ACHN (cell line): ENCODE results near the gene ZNF221.
A peak's percentile ranks its signal among the peaks of the same experiment; 100 is the strongest.

Source experiments
- DNase-seq: peaks from one replicate; pipeline ENCODE4 v3.0.0-alpha.2; 2015
- in situ Hi-C: cut with HindIII; loops from 2 replicates; pipeline ENCODE4 v1.10.0; 2017; ENCODE audit warnings: low sequenced_read_pairs, low pct_ligation_motif_present, low pct_unique_long_range_greater_than_20kb

The ZNF221 gene

DNA sequence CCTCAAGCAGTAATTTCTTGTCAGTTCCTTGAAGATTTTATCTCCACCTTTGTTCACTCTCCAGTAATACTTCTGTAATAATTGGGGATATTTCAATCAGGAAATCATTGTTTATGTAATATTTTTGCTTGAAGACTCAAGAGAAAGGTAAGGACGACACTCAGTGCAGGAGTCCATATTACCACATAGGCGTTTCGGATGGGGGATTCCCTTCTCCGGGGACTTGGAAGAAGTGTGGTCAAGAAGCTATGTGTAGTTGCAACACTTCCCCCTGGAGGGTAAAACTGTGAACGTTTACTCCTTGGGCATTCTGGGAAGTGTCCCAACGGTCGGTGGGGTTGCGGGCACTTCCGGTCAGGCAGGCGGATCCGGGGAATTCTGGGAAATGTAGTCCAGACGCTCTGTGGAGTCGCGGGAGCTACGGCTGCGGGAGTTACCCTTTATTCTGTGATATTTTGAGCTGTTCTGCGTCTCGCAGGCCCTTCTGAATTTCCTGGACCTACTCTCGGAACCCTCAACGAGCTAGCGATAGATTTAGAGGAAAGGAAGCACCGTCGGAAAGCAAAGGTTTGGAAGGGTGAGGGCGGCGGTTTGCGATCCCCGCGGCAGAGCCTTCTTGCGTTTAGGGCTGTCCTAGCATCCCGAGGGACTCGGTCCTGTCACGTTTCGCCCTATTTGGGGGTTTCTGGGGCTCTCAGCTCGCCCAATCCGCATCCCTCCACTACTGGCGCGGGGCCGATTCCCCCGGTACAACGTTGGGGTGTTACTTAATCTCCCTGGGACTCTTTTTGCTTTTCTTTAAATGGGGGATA is at the start of gene ZNF221:
TSS of gene ZNF221 (plus strand) at position 395 of the 812 bp plus-strand sequence. CDS start 11,499 bp downstream, outside the sequence.
- in situ Hi-C loops = no loop called here

DNA sequence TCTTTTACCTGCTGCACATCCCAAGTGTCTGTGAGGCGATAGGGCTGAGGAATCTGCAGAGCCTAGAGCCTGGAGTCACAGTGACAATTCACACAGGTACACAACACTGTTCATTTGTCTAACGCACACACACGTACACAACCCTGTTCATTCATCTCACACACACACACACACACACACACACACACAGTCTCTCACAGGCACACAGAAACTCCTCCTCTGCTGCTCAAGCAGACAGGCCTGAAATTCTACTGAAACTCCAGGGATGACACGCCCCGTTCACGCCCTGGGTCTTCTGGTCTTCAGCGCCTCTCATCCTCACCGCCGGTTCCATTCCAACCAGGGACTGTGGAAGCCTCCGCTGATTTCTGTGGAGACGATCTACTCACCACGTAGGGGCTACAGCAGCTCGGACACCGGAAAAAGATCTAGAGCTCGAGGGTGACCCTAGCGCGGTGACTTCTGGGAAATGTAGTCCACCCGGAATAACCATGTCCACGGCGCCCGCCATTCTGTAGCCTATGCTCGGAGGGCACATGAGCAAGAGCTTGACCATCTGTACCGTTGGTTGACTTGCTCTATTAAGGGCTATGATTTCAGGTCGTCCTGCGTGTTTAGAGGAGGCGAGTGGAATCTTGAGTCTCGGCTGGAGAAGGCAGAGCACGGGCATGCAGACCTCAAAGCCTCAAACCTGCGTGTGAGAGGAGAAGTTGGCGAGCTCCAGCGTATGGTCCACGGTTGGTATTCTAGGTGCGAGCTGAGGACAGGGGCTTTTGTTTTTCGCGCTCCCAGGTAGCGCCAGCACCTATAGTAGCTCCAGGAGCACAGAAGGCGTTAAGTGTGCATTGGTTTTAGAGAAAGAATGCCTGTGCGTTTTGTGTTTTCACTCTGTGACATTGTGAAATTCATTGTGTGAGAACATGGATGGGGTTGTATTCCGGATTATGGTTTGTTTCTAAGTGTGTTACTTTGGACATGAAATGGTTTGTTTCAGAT is 49.3 kb upstream of the ZNF221 start:
- no peak for DNase-seq
- in situ Hi-C loops = no loop called here

More for the DNA sequence above, at the start of gene ZNF221:
- peak; percentile 94 for DNase-seq

DNA sequence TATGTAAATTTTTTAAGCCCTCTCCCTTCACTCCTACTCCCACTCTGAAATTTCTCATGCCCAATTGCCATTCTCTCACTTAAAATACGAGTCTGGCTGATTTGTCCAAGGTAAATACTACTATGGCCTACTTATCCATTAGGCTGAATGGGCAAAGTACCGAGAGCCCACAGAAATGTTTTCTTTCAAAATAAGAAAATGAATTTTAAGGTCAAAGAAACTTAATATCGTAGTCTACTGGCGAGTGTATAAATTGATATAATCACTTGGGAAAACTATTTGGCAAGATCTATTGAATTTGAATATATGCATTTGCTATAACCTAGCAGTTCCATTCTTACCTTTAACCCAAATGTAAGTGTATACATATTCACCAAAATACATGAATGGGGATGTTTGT is 48.6 kb upstream of the ZNF221 start:
- in situ Hi-C loops = no loop called here
- DNase-seq = no peak

DNA sequence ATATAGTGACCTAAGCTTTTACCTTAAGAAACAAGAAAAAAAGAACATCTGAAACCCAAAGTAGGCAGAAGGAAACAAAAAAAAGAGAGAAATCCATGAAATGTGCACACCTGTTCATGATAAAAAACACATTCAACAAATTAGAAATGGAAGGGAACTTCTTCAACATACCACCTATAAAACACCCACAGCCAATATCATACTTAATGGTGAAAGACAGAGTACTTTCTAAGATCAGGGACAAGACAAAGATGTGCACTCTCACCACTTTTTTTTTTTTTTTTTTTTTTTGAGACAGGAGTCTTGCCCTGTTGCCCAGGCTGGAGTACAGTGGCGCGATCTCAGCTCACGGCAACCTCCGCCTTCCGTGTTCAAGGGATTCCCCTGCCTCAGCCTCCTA is 45.1 kb upstream of the ZNF221 start:
- no peak for DNase-seq

DNA sequence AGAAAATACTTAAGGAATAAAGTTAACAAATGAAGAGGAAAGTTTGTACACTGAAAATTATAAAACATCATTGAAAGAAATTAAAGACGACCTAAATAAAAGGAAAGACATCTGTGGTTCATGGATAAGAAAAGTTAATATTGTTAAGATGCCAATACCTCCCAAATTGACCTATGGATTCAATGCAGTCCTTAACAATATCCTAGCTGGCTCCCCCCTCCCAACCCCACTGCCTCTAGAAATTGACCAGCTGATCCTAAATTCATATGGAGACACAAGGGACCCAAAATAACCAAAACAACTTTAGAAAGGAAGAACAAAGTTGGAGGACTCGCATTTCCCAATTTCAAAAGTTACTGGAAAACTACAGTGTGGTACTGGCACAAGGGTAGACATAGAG is 44.3 kb upstream of the ZNF221 start:
- DNase-seq = no peak
- in situ Hi-C loops = no loop called here

More for the DNA sequence above, 45.1 kb upstream of the ZNF221 start:
- in situ Hi-C loops = no loop called here

DNA sequence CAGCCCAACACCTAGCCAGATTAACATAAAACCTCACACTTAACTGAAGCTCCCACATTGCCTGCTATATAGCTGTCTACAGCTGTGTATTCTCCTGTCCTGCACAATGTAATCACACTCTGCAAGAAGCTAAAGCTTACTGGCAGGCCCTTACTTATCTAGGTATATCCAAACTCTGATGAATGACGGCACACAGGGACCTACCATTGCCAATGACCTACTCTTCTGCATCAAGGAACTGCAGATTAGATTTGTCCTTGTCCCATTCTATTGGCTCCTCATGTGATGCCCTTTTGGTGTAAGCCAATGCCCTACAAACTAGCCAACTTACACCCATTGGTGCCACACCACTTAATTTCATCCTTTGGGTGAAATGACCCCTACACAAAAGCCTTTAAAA is 42.4 kb upstream of the ZNF221 start:
- in situ Hi-C loops = no loop called here
- no peak for DNase-seq

DNA sequence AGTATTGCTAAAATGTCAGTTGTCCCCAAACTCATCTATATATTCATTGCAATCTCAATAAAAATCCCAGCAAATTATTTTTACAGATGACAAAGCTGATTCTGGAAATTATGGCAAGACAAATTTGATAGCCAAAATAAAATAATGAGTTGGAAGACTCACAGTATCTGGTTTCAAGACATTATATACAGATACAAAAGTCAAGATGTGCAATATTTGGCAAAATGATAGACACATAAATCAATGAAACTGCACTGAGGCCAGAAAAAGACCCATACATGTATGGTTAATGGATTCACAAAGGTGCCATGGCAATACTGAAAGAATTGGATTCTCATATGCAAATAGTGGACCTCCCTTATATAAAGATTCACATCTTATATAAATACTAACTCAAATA is 40.1 kb upstream of the ZNF221 start:
- no peak for DNase-seq
- in situ Hi-C loops = no loop called here

DNA sequence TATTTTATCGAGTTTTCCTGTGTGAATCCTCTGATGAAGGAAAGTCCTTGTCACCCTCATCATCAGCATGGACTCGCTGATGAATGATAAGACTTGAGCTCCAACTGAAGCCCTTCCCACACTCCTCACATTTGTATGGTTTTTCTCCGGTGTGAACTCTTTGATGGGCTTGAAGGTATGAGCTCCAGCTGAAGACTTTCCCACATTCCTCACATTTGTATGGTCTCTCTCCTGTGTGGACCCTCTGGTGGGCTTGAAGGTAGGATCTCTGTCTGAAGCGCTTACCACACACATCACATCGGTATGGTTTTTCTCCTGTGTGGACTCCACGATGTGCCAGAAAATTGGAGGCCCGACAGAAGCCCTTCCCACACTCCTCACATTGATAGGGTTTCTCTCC is 37.6 kb upstream of the ZNF221 start:
- no peak for DNase-seq
- in situ Hi-C loops = no loop called here

DNA sequence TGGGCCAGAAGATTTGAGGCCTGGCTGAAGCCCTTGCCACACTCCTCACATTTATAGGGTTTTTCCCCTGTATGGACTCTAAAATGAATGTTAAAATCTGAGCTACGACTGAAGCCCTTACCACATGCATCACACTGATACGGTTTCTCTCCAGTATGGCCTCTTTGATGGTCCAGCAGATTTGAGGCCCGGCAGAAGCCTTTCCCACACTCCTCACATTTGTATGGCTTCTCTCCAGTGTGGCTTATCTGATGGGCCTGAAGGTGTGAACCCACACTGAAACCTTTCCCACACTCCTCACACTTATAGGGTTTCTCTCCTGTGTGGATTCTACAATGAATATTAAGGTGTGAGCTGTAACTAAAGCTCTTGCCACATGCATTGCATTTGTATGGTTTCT is 37.0 kb upstream of the ZNF221 start:
- in situ Hi-C loops = no loop called here
- DNase-seq = no peak

DNA sequence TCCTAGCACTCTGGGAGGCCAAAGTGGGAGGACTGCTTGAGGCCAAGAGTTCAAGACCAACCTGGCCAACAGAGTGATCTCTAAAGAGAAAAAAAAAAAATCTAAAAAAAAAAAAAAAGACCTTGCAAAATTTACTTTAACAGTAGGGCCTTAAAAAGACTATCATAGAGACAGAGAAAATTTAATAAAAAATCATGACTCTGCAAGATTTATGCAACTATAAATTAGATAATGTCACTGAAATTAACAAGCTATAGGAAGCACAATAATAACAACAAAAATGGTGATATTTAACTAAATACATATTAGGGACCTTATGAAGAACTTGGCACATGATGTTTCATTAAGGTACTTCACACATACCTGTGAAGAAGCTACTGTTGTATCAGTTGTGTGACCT is 27.2 kb upstream of the ZNF221 start:
- in situ Hi-C loops = no loop called here
- no peak for DNase-seq

DNA sequence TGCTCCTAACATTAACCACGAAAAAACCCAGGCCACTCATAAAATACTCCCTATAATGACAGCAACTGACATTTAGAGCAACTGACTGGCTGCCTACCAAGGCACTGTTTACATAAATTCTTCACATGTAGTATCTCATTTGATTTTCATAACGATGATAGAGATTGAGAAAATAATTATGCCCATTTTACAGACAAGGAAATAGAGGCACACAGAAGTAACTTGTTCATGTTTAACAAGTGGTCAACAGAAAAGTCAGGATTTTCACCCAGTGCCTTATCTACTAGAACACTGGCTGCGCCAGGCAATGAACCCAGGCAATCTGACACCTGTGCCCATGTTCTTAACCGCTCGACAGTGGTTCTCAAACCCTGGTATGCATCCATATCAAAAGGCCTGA is 22.2 kb upstream of the ZNF221 start:
- no peak for DNase-seq
- in situ Hi-C loops = no loop called here

DNA sequence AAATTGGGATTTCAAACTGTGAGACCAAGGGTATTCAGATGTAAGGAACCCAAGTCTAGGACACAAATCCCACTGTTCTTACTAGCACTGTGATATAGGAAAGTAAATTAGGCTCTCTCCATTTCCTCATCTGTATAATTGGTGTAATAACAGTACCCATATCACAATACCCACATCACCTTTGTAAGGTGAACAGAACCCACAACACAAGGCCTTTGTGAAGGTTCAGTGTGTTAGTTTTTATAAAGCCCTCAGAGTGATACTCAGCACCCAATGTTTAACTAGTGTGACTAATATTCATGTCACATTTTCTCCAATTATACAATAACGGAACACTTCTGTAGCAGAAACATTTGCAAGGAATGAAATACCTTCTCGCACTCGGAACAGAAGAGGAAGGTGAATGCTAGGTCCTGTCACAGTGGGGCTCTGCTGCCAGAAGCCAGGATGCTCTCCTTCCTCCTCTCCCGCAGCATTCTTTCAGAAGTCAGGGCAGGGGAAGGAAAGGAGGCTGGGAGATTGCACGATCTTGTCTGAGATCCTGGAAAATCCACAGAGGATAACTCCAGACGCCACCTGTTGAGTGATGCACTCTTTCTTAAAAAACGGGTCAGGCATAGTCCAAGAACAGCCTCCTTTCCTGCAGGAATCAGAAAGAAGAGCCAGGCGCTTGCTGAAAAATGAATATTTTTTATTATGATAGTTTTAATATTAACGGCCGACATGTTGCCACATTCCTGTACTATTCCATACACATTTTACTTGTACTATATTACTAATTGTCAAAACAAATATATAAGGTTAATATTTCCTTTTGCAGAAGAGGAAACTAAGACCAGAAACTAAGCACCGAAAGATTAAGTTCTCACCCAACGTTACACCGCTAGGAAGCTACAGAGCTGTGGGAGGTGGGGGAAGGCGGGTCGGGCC is 16.7 kb upstream of the ZNF221 start:
- DNase-seq = peak; percentile 19
- in situ Hi-C loops = no loop called here

DNA sequence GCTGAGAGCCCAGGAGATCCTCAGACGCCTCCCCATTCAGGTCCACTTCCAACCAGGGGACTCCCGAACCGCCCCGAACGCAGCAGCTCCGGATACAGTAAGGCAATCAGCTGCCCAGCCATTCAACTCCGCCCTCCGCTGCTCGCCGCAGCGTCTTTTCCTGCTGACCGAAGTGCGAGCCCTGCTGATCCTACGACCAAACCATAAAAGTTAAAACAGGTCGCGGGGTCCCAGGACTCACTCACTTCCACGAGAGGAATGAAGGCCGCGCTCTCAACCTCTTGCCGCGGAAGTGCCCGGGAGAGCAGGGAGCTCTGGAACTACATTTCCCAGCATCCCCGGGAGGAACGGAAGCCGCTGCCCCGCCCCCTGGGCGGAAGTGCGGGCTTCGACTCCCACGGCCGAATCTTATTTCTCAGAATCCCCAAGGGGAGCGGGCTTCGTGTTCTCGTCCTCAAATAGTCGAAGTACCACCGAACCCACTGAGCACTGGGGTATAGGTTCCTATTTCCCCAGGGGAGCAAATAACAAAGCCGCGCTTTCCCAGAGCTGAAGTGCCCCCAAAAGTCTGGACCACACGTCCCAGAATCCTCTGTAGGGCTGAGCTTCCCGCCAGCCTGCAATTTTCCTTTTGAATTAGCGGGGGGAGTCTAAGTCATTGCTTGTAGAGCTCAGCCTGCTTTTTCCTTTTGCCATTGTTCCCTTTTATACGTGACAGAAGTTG is 15.9 kb upstream of the ZNF221 start, which contains the start of gene ZNF45:
TSS of gene ZNF45 (minus strand) at position 298 of the 724 bp plus-strand sequence. CDS start 13,097 bp downstream, outside the sequence.
- DNase-seq = peak; percentile 87
- in situ Hi-C loops = no loop called here

DNA sequence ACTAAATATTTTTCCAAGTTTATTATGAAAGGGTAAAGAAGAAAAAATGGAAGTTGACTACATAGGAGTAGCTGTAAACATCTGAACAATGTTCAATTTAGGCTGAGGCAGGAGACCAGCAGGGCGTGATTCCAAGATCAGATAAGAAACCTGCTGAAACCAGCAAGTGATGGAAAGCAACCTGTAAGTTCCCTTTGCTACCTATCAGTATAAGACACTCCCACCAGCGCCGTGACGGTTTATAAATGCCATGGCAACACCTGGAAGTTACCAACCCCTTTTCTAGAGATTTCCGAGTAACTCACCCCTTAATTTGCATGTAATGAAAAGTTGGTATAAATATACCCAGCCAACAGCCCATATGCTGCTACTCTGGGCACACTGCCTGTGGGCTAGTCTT is 14.8 kb upstream of the ZNF221 start:
- in situ Hi-C loops = no loop called here
- no peak for DNase-seq

DNA sequence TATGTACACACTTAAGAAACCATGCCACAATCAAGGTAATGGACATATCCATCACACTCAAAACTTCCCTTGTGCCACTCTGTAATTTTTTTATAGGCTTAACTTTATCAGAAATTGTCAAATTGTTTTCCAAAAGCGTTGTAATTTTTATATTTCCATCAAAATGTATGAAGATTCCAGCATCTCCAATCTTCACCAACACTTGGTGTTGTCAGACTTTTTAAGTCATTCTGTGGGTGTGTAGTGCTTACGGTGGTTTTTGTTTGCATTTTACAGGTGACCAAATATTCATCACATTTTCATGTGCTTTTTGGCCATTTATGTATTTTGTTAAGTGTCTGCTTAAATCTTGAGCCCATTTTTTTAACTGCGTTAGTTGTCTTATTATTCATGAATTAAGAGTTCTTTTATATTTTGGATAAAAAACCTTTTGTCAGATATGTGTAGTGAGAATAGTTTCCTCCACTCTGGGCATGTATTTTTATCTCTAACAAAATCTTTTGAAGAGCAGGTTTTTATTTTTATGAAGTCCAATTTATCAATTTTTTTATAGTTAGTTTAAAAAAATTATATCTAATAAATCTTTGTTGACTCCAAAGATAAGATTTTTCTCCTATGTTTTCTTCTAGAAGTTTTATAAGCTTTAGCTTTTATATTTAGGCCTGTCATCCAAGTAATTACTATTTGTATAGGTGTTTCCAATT is 11.3 kb upstream of the ZNF221 start:
- in situ Hi-C loops = no loop called here
- no peak for DNase-seq

DNA sequence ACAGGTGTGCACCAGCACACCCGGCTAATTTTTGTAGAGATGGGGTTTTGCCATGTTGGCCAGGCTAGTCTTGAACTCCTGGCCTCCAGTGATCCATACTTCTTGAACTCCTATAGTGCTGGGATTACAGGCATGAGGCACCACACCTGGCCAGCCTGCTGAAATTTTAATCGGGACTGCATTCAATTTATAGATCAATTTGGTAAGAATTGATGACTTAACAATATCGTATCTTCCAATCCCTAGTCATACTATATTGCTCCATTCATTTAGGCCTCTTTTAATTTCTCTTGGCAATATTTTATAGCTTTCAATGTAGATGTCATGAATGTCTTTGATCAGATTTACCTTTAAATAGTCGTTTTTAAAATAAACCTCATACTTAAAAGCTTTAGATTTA is 10.3 kb upstream of the ZNF221 start:
- in situ Hi-C loops = no loop called here
- DNase-seq = no peak

DNA sequence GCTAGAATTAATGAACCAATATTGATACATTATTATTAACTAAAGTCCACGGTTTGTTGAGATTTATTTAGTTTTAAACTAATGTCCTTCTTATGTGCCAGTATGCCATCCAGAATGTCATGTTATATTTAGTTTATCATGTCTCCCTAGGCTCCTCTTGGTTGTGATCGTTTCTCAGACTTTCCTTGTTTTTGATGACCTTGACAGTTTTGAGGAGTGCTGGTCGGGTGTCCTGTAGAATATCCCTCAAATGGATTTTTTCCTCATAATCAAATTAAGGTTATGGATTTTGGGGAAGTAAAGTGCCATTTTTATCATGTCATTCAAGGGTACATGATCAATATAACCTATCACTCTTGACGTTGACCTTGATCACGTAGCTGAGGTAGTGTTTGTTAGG is 9.8 kb upstream of the ZNF221 start:
- DNase-seq = no peak
- in situ Hi-C loops = no loop called here
